ENCODE results near the gene TMEM201. TPM values are rescaled to one million over a fixed set of nuclear protein-coding genes. Genes with fewer than 3 reads are reported as not detected.

The TMEM201 gene
- total and polyA plus RNA-seq, 2 of the 8 experiments (the other 6 are each of a cell fraction or from before 2014, with no cell fraction given), result 8.2 to 27.1 TPM

- TF ChIP-seq CHD1 (IDR thresholded peaks at IDR 0.05; ENCODE audit: low read depth, low read length), result no peak
- TF ChIP-seq RBBP5 (IDR thresholded peaks at IDR 0.05; ENCODE audit: borderline replicate concordance, low read depth, low read length), result no peak
- TF ChIP-seq GABPA (IDR thresholded peaks at IDR 0.05; ENCODE audit: borderline replicate concordance, insufficient read depth, low read length), result 0 out of 2 replicates have a peak, but pooled peaks have one; percentile 27
- TF ChIP-seq TAF7 (optimal IDR thresholded peaks at IDR 0.05; ENCODE audit: borderline replicate concordance, low read depth, low read length), result no peak
- TF ChIP-seq MAFK (IDR thresholded peaks at IDR 0.05; ENCODE audit: low read depth, low read length), result no peak
- no peak for TF ChIP-seq CTBP2 (IDR thresholded peaks at IDR 0.05; ENCODE audit: borderline replicate concordance, insufficient read depth, insufficient read length, low read length)
- no peak for TF ChIP-seq USF2 (IDR thresholded peaks at IDR 0.05; ENCODE audit: low read length)
- TF ChIP-seq KDM5A (IDR thresholded peaks at IDR 0.05; ENCODE audit: low read length), result no peak
- no peak for TF ChIP-seq SP2 (IDR thresholded peaks at IDR 0.05; ENCODE audit: low read length)
- no peak for TF ChIP-seq FOSL1 (IDR thresholded peaks at IDR 0.05; ENCODE audit: insufficient read depth, low read depth, low read length)
- peak; percentile 68 to 72 for TF ChIP-seq RAD21 (IDR thresholded peaks at IDR 0.05 in 1 of 2, conservative IDR thresholded peaks at IDR 0.05 in 1 of 2; ENCODE audit: low read depth in 2 of 2, low read length in 2 of 2)
- no peak for TF ChIP-seq KDM4A (IDR thresholded peaks at IDR 0.05; ENCODE audit: low read depth, low read length, severe bottlenecking)
- no peak for TF ChIP-seq CHD2 (IDR thresholded peaks at IDR 0.05; ENCODE audit: low read length)
- no peak for TF ChIP-seq ASH2L (IDR thresholded peaks at IDR 0.05; ENCODE audit: low read length)
- no peak for TF ChIP-seq SIRT6 (IDR thresholded peaks at IDR 0.05; ENCODE audit: low read length)
- TF ChIP-seq EP300 (IDR thresholded peaks at IDR 0.05; ENCODE audit: borderline replicate concordance in 1 of 2, low read depth in 2 of 2, low read length in 2 of 2), result no peak
- no peak for TF ChIP-seq PHF8 (conservative IDR thresholded peaks at IDR 0.05; ENCODE audit: low read depth, low read length)
- TF ChIP-seq CBX5 (IDR thresholded peaks at IDR 0.05; ENCODE audit: low read depth, low read length), result no peak
- no peak for TF ChIP-seq JUN (IDR thresholded peaks at IDR 0.05; ENCODE audit: low read depth, low read length)
- no peak for TF ChIP-seq BCL11A (IDR thresholded peaks at IDR 0.05; ENCODE audit: low read depth in 2 of 2, low read length in 2 of 2)
- no peak for TF ChIP-seq HDAC6 (IDR thresholded peaks at IDR 0.05; ENCODE audit: low read depth, low read length)
- no peak for TF ChIP-seq MAX (IDR thresholded peaks at IDR 0.05)
- TF ChIP-seq RFX5 (IDR thresholded peaks at IDR 0.05; ENCODE audit: borderline replicate concordance, low read depth, low read length), result no peak
Measured at GRCh38 chr1:9615316-9616063, 26.8 kb downstream of the TMEM201 start (continued).
